Putamen (tissue), 1 donor: ENCODE results near the gene PPP1R12B.
A peak's percentile ranks its signal among the peaks of the same experiment; 100 is the strongest.
"Not testable (repeated sequence)": the region's sequence is repeated elsewhere in the genome, so short reads cannot be mapped to it uniquely, and the experiment has no call there.

Experiments used
- DNase-seq: peaks from one replicate; pipeline ENCODE4 v3.0.0-alpha.2; 2016; ENCODE audit warnings: low spot score

Gene PPP1R12B

DNA sequence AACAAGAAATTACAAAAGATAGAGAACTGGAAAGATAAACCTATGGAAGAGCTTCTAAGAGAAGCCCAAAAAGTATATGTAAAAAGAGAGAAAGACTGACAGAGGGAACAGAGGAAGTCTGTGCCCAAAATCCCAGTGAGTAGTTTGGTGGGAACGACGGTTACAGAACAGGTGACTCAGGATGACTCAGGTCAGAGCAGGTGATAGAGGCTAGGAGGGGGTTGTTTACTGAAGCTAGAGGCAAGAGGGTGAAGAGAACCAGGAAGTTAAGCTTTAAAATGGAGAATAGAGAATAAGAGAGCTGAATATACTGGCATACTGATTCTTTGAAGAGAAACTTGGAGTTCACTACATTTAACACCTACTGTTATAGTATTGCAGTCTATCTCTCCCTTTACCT, 134.9 kb downstream of the PPP1R12B start:
- not testable (repeated sequence) for DNase-seq

DNA sequence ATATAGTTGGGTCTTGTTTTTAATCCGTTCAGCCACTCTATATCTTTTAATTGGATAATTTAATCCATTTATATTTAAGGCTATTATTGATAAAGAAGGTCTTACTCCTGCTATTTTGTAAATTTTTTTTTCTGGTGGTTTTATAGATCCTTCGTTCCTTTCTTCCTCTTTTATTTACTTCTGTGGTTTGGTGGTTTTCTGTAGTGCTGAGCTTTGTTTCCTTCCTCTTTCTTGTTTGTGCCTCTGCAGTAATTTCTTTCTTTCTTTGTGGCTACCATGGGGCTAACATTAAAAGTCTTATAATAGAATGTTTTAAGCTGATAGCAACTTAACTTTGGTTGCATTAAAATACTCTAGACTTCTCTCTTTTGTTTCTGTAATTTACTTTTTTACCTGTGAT, 135.5 kb downstream of the PPP1R12B start:
- not testable (repeated sequence) for DNase-seq

DNA sequence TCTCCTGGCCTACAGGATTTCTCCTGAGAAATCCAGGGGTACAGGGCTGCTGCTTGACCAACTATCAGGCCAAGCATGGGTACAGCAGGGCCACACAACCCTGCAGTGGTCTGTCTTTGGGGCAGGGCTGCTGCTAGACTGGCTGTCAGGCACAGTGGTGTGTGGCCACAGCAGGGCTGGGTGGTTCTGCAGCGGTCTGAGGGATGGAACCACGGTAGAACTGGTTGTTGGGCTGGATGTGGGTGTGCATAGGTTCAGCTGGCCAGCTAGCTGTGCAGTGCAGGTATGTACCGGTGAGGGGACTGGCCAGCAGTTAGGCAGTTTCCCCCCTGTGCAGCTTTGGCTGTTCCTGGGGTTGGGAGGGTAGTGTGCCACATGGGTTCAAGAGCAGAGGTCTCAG, 136.3 kb downstream of the PPP1R12B start:
- not testable (repeated sequence) for DNase-seq

- DNase-seq, result not testable (repeated sequence)
Measured at GRCh38 chr1:202488178-202488649, 139.7 kb downstream of the PPP1R12B start.

DNA sequence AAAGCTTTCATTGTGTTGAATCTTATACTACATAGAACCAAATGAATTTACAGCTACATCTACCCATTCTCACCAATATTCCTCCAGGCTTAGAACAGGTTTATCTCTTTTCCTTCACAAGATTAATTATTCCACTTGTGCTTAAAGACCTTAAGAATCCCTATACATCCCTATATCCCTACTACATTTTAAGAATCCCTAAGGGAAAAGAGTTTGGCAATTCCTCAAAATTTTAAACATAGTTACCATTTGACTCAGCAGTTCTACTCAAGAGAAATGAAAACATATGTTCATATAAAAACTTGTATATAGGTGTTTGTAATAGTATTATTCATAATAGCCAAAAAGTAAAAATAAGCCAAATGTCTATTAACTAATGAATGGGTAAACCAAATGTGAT, 140.6 kb downstream of the PPP1R12B start:
- DNase-seq, result not testable (repeated sequence)

DNA sequence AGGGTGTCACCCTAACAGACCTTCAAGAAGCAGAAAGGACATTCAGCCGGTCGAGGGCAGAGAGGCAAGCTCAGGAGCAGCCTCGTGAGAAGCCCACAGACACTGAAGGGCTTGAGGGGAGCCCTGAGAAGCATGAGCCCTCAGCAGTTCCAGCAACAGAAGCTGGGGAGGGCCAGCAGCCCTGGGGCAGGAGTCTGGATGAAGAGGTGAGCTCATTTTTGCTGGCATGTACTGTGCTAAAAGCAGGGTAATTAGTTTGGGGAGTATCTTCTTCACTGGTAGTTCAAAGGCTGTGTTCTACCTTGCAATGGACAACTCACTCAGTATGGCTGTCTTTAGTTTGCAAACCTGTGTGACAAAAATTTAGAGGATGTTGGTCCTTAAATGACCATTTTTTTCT, 144.6 kb downstream of the PPP1R12B start:
- not testable (repeated sequence) for DNase-seq

- no peak for DNase-seq
Measured at GRCh38 chr1:202498542-202498941, 150.0 kb downstream of the PPP1R12B start.

- DNase-seq, result not testable (repeated sequence)
Measured at GRCh38 chr1:202499997-202500396, 151.5 kb downstream of the PPP1R12B start.

GRCh38 chr1:202501281-202501680, 152.8 kb downstream of the PPP1R12B start:
- peak; percentile 25 for DNase-seq

DNA sequence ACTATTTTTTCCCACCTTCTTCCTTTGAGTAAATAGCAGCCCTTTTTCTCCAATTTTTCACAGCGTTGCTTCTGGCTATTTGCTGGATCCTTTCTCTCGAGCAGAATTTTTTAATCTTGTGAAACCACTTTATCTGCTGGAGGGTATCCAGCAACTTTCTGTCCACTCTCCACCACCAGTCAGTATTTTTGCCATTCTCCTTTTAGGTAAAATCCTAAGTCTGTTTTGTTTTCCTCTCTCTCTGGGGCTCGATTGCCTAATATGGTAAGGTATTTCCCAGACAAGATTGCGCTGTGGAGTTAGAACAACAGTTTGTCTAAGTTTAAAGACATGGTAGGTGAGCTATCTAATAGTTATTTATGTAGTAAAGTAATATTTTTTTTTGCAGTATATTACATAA, 156.9 kb downstream of the PPP1R12B start:
- no peak for DNase-seq

DNA sequence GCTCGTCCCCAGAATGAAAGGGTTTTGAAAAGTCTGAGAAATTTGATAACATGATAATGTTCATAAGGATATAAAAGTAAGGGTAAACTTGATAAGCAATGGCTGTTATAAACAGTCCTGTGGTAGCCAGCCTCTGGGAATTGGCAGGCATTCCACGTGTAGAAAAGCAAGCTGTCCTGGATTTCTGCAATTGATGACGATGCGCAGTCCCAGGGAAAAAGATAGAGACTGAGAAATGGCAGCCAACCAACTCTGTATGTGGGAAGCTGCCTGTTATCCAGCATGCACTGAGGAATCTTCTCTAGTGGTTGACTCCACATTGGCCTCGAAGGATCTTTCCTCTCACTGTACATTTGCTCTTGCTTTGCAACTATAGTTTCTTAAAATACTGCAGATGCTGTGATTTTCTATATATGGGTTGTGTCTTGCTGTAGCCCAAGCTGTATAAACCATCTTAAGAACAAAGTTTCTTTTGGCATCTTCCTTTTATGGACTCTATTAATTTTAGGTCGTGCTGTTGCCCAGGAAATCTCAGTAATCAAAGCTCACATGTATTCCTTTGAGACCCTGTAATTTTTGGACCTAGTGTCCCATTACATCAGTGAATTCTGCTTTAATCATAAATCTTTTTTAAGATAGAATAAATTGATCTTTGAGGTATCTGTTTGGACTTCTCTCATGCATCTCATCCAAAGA, 157.5 kb downstream of the PPP1R12B start:
- DNase-seq, result not testable (repeated sequence)

DNA sequence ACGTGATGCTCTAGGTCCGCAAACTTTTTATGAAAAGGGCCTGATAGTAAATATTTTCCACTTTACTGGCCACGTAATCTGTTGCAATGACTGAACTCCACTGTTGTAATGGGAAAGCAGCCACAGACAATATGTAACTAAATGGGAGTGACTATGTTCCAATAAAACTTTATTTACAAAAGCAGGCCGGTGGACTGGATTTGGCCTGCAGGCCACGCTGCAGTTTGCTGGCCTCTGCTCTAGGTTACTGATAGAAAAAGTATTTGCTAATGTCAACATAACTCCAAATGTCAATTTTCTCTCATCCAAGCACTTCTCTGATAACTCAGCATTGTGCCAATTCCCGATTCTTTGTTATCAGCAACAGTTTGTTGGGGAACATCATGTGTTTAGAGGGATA, 160.4 kb downstream of the PPP1R12B start:
- not testable (repeated sequence) for DNase-seq

DNA sequence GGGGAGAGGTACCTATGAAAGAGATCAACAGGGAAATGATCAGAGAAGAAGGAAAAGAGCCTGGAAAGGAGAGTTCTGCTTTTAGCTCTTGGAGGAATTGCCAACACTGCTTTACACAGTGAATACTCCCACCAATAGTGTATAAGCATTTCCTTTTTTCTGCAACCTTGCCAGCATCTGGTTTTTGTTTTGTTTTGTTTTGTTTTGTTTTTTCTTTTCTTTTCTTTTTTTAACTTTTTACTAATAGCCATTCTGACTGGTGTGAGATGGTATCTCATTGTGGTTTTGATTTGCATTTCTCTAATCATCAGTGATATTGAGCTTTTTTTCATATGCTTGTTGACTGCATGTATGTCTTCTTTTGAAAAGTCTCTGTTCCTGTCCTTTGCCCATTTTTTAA, 165.4 kb downstream of the PPP1R12B start:
- not testable (repeated sequence) for DNase-seq

DNA sequence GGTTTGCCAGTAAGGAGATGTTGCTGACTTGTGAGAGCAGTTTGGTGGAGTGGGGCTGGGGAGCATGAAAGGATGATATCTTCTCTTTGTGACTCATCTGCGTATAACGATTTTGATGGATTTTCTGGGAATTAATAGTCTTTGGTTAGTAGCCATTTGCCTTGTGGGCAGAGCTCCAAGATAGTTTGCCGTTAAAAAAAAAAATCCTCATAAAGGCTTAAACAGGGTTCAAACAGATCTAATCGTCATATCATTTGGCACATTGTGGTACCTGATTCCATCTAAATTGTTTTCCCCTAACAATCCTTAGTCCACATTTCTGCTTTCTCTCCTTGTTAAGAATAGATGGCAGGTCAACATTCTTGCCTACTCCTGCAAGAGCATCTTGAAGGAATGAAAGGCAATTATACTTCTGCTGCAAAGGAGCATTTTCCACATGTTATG, 168.0 kb downstream of the PPP1R12B start:
- DNase-seq, result no peak

GRCh38 chr1:202517146-202517545, 168.6 kb downstream of the PPP1R12B start:
- DNase-seq, result not testable (repeated sequence)

DNA sequence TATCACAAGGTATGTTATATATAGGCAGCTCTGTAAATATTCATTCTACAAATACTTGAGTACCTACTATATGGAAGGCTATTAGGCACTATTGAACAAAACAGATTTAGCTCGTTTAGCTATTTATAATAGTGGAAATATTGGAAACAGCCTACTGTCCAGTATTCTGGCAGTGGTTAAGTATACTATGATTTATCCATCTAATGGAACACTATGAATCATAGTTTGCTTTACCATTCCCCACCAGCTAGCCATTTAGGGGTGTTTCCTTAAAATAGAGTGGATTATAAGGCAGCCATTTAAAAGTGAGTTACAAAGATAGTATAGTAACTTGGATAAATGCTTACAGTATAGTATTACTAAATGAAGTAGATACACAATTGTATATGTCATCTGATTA, 169.7 kb downstream of the PPP1R12B start:
- DNase-seq, result not testable (repeated sequence)

DNA sequence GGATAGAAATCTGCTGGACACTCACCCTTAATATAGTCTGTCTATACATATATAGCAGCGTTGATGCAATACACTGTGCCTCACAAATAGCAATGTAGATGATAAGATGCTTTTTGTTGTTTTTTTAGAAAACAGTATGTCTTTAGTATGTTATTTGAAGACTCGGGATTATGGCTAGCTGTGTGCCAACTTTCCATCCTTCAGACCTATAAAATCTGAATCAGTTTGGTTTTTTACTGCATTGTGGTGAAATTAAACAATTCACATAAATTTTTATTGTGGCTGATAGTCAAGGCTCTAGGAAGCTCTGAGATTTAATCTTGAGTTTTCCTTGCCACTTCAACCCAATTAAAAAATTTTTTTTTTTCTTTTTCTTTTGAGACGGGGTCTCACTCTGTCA, 170.4 kb downstream of the PPP1R12B start:
- not testable (repeated sequence) for DNase-seq

- DNase-seq, result not testable (repeated sequence)
Measured at GRCh38 chr1:202520129-202520856, 171.8 kb downstream of the PPP1R12B start.

DNA sequence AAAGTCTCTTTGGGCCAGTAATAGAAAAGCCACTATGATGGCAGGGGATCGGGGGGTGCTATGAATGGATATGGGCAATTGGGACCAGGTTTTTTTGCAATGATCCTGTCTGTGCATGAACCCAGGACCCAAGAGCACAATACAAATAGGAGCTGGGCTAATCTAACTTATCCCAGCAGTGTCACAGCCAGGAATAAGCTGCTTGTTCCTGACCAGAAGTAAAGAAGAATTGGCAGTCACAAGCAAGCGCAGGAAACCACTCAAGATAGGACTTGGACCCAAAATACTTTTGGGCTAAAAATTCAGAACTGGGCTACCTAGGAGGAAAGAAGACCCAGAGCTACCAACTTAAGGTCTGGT, 172.3 kb downstream of the PPP1R12B start:
- DNase-seq, result not testable (repeated sequence)

DNA sequence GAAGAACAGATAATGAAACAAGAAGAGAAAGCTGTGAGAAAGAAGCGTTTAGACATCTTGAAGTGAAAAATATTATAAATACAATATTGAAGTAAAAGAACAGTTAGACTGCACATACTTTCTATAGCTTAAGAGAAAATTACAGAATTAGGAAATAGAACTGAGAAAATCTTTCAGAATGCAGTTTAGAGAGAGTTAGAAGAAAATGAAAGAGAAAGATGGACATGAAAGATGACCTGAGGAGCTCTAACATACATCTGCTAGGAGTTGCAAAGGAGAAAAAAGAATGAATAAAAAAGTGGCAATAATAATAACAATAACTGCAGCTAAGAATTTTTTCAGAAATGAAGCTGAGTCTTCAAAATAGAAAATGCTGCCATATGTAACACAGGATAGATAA, 173.0 kb downstream of the PPP1R12B start:
- not testable (repeated sequence) for DNase-seq

GRCh38 chr1:202521886-202522285, 173.4 kb downstream of the PPP1R12B start:
- no peak for DNase-seq

GRCh38 chr1:202526056-202526455, 177.6 kb downstream of the PPP1R12B start:
- not testable (repeated sequence) for DNase-seq

DNA sequence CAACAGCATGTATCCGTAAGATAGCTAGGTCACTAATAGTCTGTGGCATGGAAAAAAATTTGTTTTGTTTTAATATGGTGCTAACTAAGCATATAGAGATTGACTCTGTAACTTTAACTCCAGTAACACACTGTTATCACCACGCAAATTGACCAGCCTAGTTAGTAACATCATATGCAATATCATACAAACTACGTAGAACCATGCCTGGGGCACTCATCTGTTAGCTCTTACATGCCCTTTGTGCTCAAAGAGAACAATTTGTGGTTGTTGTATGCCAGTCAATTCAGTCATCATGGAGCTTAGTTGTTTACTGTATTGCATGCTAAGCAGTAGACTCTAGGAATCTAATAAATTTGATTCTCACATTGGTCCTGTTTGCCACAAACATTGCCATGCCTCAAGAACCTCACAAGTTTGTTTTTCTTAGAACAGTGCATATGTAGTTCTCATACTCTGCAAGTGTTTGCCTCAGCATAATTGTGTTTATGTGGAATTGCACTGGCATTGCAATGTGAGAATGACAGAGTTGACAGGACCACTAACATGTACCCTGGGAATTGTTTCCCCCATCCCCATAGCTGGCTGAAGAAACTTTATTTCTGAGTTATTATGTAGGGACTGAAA, 179.7 kb downstream of the PPP1R12B start:
- DNase-seq, result peak; percentile 7
